ENCODE measurements around the gene PLCB1.
A peak's percentile ranks its signal among the peaks of the same experiment; 100 is the strongest.

The PLCB1 gene

DNA sequence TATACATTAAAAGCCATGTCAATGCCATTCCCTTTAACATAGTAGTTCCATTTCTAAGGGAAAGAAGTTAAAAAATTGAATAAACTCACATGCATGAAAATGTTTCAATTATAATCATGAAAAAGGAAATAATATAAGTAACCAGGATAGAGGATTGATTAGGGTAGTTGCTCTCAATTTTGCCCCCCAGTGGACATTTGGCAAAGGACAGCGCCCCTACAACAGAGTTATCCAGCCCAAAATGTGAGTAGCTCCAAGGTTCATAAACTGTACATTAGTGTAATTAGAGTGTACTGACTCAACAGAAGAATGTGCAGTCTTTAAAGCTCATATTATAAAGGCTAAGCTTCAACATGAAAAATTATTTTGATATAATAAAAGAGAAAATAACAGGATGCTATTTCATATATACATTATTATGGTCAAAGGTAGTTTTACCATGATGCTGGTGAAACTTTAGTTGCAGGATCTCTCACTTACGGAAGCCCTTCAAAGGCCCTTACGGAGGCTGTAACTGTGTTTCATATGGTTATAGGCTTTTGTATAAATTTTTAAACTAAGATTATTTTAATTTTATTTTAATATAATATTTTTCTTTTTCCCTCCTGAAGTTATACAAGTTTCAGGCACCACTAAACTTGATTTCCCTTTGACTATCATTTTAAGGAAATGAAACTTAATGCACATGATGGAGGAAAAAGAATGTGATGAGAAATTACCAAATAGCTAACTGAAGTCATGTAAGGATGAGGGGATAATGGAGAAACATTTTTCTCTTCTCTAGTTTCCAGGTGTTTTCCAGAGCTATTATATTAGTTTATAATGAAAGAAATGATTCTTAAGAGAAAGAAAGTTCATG lies 403.6 kb downstream of the PLCB1 start:
- no peak overlapping the region for H3K4me3 ChIP-seq (ENCODE audit: low read depth, low read length)
- TF ChIP-seq, protein P1, sequence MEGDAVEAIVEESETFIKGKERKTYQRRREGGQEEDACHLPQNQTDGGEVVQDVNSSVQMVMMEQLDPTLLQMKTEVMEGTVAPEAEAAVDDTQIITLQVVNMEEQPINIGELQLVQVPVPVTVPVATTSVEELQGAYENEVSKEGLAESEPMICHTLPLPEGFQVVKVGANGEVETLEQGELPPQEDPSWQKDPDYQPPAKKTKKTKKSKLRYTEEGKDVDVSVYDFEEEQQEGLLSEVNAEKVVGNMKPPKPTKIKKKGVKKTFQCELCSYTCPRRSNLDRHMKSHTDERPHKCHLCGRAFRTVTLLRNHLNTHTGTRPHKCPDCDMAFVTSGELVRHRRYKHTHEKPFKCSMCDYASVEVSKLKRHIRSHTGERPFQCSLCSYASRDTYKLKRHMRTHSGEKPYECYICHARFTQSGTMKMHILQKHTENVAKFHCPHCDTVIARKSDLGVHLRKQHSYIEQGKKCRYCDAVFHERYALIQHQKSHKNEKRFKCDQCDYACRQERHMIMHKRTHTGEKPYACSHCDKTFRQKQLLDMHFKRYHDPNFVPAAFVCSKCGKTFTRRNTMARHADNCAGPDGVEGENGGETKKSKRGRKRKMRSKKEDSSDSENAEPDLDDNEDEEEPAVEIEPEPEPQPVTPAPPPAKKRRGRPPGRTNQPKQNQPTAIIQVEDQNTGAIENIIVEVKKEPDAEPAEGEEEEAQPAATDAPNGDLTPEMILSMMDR (IDR thresholded peaks at IDR 0.05; ENCODE audit: low read depth, low read length, missing control alignments) = peak; percentile 48
- DNase-seq (ENCODE audit: low read depth) = no peak

DNA sequence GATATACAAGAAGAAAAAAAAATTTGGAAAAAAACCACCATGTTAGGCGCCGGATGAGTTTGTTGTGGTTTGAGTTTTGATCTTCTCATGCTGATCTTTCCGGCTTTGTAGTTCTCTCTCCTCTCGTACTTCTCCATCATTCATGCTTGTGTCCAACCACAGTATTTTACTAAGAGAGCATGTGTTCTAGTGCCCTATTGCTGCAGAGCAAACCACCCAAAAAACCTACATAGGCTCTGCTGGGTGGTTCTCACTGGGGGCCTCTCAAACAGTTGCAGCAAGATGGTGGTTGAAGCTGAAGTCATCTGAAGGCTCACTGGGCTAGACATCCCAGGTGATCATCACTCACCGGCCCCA lies 404.2 kb downstream of the PLCB1 start:
- no peak for DNase-seq (ENCODE audit: low read depth)
- H3K4me3 ChIP-seq (ENCODE audit: low read depth, low read length) = no peak overlapping the region
- TF ChIP-seq, protein P1 (IDR thresholded peaks at IDR 0.05; ENCODE audit: low read depth, low read length, missing control alignments) = no peak

DNA sequence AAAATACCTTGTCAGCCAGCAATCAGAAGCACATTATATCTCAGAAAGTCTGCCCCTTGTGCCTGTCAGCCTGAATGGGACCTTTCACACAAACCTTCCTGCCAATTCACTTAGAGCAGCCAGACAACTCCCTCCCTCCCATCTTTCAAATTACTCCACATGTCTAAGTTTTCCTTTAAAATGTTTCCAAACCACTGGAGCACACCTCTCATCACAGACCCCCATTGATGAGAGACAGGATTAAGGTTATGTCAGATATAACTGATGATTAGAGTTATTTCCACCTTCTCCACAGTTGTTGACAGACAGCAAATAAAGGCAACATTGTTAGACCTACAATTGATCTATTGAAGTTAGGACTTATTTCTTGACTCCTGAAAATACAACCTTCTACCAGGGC lies 408.4 kb downstream of the PLCB1 start:
- no peak for DNase-seq (ENCODE audit: low read depth)
- TF ChIP-seq, protein P1 (IDR thresholded peaks at IDR 0.05; ENCODE audit: low read depth, low read length, missing control alignments) = no peak
- H3K4me3 ChIP-seq (ENCODE audit: low read depth, low read length) = no peak overlapping the region

DNA sequence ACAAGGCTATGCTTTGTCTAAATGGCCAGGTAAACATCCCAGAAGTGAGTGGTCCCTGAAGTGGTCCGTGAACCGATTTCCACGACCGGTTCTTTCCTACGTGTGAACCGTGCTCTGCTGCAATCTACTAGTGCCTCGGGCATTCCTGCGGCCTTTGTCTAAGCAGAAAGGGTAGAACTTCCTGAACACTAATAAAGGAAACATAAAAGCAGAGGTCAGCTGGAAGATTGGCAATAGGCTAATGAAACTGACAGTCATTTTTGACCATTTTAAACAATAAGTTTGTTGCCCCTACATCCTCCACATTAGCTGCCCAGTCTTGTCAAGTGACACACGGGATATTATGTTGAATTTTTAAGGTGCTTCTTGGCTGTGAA lies 410.0 kb downstream of the PLCB1 start:
- DNase-seq (ENCODE audit: low read depth) = no peak
- H3K4me3 ChIP-seq (ENCODE audit: low read depth, low read length) = no peak overlapping the region
- TF ChIP-seq, protein P1 (IDR thresholded peaks at IDR 0.05; ENCODE audit: low read depth, low read length, missing control alignments) = no peak

DNA sequence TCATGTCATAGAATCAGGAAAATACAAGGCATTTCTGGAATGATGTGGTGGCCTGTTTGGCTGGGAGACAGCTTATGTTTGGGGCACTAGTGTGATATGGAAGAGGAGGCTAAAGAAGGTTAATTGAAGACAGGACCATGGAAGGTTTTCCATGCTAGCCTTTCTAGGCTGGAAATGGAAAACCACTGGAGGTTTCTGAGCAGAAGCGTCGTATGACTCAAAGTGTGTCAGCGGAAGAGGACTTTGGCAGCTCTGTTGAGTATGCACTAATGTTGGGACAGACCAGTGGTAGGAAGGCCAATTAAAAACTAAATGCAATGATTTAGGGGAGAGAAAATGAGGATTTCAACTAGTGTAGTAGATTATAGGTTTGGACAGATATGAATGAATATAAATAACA lies 413.1 kb downstream of the PLCB1 start:
- DNase-seq (ENCODE audit: low read depth) = no peak

DNA sequence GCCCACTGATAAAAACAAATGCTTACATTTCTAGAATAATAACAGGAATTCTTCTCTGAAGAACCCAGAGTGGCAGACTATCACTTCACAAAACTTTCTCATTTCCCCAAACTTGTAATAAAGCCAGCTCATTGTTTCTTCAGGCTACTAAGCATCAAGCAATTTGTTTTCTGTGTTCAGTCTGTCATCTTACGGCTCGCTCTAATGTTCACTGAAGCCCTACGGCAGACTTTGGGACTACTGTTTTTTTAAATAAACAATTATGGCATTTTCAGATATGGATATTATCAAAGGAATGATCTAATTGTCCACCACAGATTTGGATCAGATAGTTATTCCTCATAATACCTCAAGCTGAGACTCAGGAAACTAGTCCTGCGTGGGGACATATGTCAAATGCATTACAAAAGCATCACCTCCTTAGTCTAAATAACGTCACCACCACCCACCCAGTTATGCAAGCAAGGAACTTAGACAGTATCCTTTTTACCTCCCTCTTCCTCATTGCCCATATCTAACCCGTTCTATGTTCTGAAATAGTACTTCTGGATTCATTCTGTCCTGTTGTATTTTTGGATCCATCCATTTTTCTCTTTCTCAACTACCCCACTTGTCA lies 415.1 kb downstream of the PLCB1 start:
- TF ChIP-seq, protein P1 (IDR thresholded peaks at IDR 0.05; ENCODE audit: low read depth, low read length, missing control alignments) = no peak
- DNase-seq (ENCODE audit: low read depth) = no peak
- no peak overlapping the region for H3K4me3 ChIP-seq (ENCODE audit: low read depth, low read length)

More for the DNA sequence above, 413.1 kb downstream of the PLCB1 start:
- TF ChIP-seq, protein P1 (IDR thresholded peaks at IDR 0.05; ENCODE audit: low read depth, low read length, missing control alignments) = no peak
- H3K4me3 ChIP-seq (ENCODE audit: low read depth, low read length) = no peak overlapping the region
